ENCODE results near the gene SLC43A3.
"Not testable (repeated sequence)": the region's sequence is repeated elsewhere in the genome, so short reads cannot be mapped to it uniquely, and the experiment has no call there.

DNA sequence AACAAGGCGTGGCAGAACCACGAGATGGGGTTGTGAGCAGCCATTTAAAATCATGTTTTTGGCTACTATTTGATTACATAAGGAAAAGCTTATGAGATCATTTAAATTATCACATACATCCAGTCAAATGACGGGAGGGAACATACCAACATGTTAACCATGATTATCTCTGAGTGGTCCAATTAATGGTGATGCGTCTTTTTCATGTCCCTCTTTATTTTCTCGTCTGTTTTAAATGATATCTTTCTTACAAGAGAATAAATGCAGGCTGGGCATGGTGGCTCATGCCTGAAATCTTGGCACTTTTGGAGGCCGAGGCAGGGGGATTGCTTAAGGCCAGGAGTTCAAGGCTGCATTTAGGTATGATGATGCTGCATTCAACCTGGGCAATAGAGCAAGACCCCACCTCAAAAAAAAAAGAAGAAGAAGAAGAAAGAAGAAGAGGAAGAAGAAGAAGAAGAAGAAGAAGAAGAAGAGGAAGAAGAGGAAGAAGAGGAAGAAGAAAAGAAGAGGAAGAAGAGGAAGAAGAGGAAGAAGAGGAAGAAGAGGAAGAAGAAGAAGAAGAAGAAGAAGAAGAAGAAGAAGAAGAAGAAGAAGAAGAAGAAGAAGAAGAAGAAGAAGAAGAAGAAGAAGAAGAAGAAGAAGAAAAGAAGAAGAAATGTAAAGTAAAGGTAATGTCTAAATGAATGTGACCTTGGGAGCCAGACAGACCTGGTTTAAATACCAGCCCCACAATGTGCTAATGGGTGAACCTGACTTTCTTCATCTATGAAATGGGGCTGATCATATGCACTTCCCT is 23.7 kb downstream of the SLC43A3 start:
- TF ChIP-seq, protein P1, sequence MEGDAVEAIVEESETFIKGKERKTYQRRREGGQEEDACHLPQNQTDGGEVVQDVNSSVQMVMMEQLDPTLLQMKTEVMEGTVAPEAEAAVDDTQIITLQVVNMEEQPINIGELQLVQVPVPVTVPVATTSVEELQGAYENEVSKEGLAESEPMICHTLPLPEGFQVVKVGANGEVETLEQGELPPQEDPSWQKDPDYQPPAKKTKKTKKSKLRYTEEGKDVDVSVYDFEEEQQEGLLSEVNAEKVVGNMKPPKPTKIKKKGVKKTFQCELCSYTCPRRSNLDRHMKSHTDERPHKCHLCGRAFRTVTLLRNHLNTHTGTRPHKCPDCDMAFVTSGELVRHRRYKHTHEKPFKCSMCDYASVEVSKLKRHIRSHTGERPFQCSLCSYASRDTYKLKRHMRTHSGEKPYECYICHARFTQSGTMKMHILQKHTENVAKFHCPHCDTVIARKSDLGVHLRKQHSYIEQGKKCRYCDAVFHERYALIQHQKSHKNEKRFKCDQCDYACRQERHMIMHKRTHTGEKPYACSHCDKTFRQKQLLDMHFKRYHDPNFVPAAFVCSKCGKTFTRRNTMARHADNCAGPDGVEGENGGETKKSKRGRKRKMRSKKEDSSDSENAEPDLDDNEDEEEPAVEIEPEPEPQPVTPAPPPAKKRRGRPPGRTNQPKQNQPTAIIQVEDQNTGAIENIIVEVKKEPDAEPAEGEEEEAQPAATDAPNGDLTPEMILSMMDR (IDR thresholded peaks at IDR 0.05; ENCODE audit: insufficient read depth, low read length), result not testable (repeated sequence)
- TF ChIP-seq POLR2AphosphoS5 (IDR thresholded peaks at IDR 0.05; ENCODE audit: low read depth); SPI1 (IDR thresholded peaks at IDR 0.05; ENCODE audit: borderline replicate concordance, low read depth); GABPA (IDR thresholded peaks at IDR 0.05; ENCODE audit: low read depth): not testable (repeated sequence)
- TF ChIP-seq, protein P2, sequence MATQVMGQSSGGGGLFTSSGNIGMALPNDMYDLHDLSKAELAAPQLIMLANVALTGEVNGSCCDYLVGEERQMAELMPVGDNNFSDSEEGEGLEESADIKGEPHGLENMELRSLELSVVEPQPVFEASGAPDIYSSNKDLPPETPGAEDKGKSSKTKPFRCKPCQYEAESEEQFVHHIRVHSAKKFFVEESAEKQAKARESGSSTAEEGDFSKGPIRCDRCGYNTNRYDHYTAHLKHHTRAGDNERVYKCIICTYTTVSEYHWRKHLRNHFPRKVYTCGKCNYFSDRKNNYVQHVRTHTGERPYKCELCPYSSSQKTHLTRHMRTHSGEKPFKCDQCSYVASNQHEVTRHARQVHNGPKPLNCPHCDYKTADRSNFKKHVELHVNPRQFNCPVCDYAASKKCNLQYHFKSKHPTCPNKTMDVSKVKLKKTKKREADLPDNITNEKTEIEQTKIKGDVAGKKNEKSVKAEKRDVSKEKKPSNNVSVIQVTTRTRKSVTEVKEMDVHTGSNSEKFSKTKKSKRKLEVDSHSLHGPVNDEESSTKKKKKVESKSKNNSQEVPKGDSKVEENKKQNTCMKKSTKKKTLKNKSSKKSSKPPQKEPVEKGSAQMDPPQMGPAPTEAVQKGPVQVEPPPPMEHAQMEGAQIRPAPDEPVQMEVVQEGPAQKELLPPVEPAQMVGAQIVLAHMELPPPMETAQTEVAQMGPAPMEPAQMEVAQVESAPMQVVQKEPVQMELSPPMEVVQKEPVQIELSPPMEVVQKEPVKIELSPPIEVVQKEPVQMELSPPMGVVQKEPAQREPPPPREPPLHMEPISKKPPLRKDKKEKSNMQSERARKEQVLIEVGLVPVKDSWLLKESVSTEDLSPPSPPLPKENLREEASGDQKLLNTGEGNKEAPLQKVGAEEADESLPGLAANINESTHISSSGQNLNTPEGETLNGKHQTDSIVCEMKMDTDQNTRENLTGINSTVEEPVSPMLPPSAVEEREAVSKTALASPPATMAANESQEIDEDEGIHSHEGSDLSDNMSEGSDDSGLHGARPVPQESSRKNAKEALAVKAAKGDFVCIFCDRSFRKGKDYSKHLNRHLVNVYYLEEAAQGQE (IDR thresholded peaks at IDR 0.05; ENCODE audit: insufficient replicate concordance, low read depth), result not testable (repeated sequence)
